Activated T-helper 1 cell treated with anti-CD3 and anti-CD28 coated beads, Interleukin-12 subunit alpha, Interleukin-12 subunit beta, Interleukin-2, Interleukin-4 antibody, amounts not matched to agents 30 ng/mL and 10 ng/mL and 1 ng/mL, durations not matched to agents 14 hours and 24 hours and 36 hours (primary cell): ENCODE measurements around the gene CD34. TPM values are rescaled to one million over a fixed set of nuclear protein-coding genes. Genes with fewer than 3 reads are reported as not detected.

Source experiments
- DNase-seq: peaks from one replicate; pipeline ENCODE4 v3.0.0; 2021; ENCODE audit warnings: low spot score
- H3K27ac Mint-ChIP-seq: one replicate; pipeline ENCODE4 v1.8.0; 2021; ENCODE audit warnings: mild to moderate bottlenecking, mixed read lengths
- H3K27me3 Mint-ChIP-seq: one replicate; pipeline ENCODE4 v1.8.0; 2022; ENCODE audit warnings: mild to moderate bottlenecking, moderate library complexity, mixed read lengths; ENCODE audit not compliant: insufficient read depth
- H3K36me3 Mint-ChIP-seq: one replicate; pipeline ENCODE4 v1.8.0; 2021; ENCODE audit warnings: low read depth, mixed read lengths
- H3K4me1 Mint-ChIP-seq: one replicate; pipeline ENCODE4 v1.8.0; 2021; ENCODE audit warnings: low read depth, mixed read lengths
- H3K4me3 Mint-ChIP-seq: one replicate; pipeline ENCODE4 v1.8.0; 2021; ENCODE audit warnings: mild to moderate bottlenecking, moderate library complexity, mixed read lengths
- H3K9me3 Mint-ChIP-seq: one replicate; pipeline ENCODE4 v1.8.0; 2021; ENCODE audit warnings: mixed read lengths
- intact Hi-C: fragments of 100-400 bp; cut with micrococcal nuclease; formaldehyde crosslinking; loops from one replicate; pipeline ENCODE4 v1.15.1; 2024
- total RNA-seq: library from RNA; stranded (reverse); gene quantifications from 2 replicates; pipeline ENCODE4 v1.2.3, GENCODE V29; 2022

The CD34 gene, protein sequence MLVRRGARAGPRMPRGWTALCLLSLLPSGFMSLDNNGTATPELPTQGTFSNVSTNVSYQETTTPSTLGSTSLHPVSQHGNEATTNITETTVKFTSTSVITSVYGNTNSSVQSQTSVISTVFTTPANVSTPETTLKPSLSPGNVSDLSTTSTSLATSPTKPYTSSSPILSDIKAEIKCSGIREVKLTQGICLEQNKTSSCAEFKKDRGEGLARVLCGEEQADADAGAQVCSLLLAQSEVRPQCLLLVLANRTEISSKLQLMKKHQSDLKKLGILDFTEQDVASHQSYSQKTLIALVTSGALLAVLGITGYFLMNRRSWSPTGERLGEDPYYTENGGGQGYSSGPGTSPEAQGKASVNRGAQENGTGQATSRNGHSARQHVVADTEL
- total RNA-seq, result not detected in 2 replicates

DNA sequence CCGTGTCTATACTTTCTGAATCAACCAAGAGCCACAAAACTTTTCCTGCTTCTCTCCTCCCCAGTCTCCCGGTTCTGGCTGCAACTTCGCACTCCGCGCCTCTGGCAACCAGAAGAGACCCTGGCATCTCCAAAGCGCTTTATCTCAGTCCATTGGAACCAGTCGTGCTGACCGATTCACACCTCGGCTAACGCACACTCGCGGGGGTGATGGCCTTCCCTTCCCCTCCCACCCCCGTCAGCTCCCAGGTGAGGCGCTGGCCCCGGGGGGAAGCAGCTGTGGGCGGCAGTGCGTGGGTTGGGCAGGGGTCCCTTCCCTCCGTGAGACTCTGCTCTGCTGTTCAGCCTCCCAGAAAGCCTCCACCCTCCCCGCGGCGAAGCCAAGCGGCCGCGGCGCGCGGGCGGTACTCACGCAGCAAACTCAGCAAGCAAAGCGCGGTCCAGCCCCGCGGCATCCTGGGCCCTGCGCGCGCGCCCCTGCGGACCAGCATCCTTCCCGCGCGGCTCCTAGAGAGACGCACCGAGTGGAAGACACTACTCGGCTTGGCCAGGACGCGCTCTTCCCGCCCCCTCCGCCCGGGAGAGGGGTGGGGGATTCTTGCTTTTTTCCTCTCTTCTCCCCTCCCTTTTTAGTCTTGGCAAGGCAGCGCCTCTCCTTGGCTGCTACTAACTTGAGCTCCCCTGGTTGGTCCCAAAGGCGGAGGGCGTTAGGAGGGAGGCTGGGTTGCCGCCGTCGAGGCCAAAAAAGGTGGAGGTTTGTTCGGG is at the start of gene CD34:
Gene CD34 (minus strand): TSS at position 535 of the 764 bp plus-strand sequence. CDS start 45 bp downstream, at position 490.
- intact Hi-C loops, result no loop called here
- Mint-ChIP-seq H3K4me3 (peak within 1 kb of the TSS; percentile 40), H3K9me3 (no peaks in the 10 kb centered on the region), H3K36me3 (no peaks in the 10 kb centered on the region), H3K27ac (no peak within 1 kb of the TSS), H3K27me3 (peaks cover 66% of the 10 kb centered on the region), H3K4me1 (peaks cover 19% of the 10 kb centered on the region)
- no peak for DNase-seq

DNA sequence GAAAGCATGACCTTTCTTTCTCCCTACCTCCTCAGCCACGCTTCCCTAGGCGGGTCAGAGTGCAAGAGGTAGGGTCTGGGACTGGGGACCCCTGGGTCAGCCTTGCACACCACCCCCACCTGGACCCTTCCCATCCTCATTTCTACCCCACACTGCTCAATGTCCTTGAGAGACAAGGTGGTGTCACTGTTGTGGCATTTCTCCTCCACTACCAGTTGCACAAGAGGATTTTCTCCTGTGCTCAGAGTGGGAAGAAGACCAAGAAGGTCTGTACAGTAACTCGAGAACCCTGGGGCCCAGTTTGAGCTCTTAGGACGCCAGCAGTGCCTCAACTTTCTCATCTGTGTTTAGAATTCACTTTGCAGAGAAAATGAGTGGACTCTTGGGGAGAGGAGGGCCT is 49.4 kb upstream of the CD34 start:
- H3K4me3 Mint-ChIP-seq, result no peak overlapping the region
- no peaks in the 10 kb centered on the region for H3K9me3 Mint-ChIP-seq

DNA sequence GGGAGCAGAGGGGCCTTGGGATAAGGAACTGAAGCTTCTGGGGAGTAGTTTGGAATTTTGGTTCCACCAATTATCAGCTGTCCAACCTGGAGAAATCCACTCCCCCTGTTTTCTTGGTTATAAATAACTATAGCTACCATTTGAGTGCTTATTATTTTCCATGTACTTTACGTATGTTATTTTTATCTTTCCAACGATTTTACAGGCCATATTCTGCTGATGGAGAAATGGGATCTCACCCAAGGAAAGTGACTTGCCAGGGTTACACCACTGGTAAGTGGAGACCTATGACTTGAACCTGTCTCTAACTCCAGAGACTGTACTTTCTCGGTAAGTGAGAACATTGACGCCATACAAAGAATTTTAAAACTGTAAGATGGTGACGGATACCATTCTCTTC is 49.0 kb upstream of the CD34 start:
- intact Hi-C loops, result loop anchor here (10.0 kb wide), 1 partner anchor 265 kb away; no protein-coding TSS in a partner anchor
- Mint-ChIP-seq H3K27me3 (peaks cover 49% of the 10 kb centered on the region), H3K4me1 (peaks cover 11% of the 10 kb centered on the region), H3K9me3 (no peaks in the 10 kb centered on the region), H3K36me3 (no peaks in the 10 kb centered on the region), H3K4me3 (no peak overlapping the region), H3K27ac (no peak overlapping the region)
- no peak for DNase-seq

More for the DNA sequence above, 49.4 kb upstream of the CD34 start:
- Mint-ChIP-seq H3K36me3 (no peaks in the 10 kb centered on the region), H3K27ac (no peak overlapping the region), H3K4me1 (peaks cover 11% of the 10 kb centered on the region), H3K27me3 (peaks cover 47% of the 10 kb centered on the region)
- no peak for DNase-seq
- intact Hi-C loops, result loop anchor here (10.0 kb wide), 1 partner anchor 266 kb away; no protein-coding TSS in a partner anchor

DNA sequence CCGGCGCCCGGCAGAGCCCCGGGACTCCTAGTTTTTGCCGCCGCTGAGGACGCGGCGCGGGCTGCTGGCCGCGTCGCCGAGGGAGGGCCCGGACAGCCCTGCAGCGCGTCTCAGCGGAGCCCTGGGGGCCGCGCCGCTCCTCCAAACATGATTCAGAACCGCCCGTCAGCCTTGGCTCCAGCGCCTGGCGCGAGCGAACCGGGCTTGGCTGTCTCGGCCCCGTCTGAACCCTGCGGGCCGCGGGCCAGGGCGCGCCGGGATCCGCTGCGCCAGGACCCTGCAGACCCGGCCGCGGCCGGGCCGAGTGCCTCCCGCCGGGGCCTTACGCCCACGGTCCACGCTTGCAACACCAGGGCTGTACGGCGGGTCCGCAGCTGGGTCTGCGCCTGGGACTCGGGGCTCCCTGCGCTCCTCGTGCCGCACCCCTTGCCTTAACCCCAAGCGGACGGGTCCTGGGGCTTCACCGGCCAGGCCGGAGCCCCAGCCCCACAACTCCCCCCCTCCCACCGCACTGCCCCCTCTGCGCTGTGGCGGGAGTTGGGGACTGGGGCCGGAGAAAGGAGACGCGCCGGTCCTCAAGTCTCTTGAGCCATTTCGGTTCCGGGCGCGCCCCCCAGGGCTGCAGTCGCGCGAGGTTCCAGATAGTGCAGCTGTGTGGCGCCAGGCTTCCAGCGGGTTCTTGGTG is 48.4 kb upstream of the CD34 start:
- no peaks in the 10 kb centered on the region for H3K36me3 Mint-ChIP-seq
- H3K4me3 Mint-ChIP-seq, result peak overlapping the region; percentile 65
- DNase-seq, result no peak
- peaks cover 51% of the 10 kb centered on the region for H3K27me3 Mint-ChIP-seq
- H3K27ac Mint-ChIP-seq, result no peak overlapping the region
- intact Hi-C loops, result no loop called here
- H3K9me3 Mint-ChIP-seq, result no peaks in the 10 kb centered on the region
- H3K4me1 Mint-ChIP-seq, result peaks cover 11% of the 10 kb centered on the region

DNA sequence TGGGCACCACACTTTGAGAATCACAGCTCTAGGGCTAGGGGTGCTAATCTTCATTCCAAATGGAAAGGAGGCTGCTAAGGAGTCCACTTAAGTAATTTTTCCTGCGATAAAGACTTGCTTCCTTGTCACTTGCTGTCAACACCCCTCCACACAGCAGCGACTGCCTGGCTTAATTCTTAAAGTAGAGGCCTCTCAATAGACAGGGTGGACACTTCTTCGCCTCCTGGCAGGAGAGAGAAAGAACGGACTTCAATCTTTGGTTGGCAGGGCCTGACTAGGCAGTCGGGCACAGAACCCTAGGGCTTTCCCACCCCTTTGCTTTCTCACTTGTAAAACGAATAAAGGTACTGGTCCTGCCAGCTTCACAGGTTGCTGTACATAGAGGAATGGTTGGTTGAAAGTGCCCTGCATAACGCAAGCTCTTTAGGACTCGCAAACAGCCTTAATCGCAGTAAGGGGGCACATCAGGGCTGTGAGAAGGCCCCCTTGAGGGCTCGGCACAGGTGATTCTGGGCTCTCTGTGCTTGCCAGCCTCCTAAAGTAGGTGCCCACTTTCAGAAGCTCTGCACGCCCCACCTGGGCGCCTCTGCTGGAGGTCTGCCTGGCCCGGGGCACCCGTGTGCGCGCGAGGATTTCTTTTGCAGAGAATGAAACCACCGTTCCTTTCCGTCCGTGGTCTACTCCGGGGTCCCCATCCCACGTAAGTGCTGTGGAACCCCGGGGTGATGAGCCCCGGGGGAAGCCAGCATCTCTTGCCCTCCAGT is 47.6 kb upstream of the CD34 start:
- Mint-ChIP-seq H3K4me1 (peaks cover 11% of the 10 kb centered on the region), H3K27ac (no peak overlapping the region), H3K9me3 (no peaks in the 10 kb centered on the region), H3K4me3 (peak overlapping the region; percentile 29), H3K27me3 (peaks cover 51% of the 10 kb centered on the region), H3K36me3 (no peaks in the 10 kb centered on the region)
- intact Hi-C loops, result no loop called here
- no peak for DNase-seq

DNA sequence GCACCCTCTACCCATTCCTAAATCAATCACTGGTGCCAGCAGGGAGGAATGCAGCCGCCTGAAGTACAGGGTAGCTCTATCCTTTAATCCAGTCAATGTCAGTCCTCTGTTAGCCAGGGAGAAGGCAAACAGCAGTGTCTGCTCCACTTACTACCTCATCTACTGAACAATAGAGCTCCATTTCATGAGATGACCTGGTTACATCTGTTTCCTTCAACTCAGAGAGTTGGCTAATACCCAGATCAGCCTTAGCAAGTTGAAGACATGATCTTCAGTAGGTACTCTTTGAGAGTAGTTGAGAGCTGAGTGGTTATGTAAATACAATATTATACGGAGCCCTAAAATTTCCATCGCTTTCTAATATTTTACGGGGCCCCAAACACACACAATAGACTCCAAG is 46.1 kb upstream of the CD34 start:
- Mint-ChIP-seq H3K4me3 (no peak overlapping the region), H3K36me3 (no peaks in the 10 kb centered on the region), H3K27ac (no peak overlapping the region), H3K27me3 (peaks cover 55% of the 10 kb centered on the region), H3K4me1 (no peaks in the 10 kb centered on the region), H3K9me3 (no peaks in the 10 kb centered on the region)
- no peak for DNase-seq
- intact Hi-C loops, result no loop called here

DNA sequence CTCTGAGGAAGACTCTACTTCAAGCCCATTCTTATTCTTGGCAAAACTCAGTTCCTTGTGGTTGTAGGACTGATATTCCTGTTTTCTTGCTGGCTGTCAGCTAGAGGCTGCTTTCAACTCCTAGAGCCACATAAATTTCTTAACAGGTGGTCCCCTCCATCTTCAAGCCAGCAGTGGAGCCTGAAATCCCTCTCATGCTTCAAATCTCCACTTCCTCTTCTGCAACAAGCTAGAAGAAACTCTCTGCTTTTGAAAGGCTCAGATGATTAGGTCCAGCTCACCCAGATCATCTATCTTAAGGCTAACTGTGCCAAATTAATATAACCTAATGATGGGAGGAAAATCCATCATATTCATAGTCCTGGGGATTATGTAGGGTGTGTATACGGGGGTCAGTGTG is 43.2 kb upstream of the CD34 start:
- Mint-ChIP-seq H3K36me3 (no peaks in the 10 kb centered on the region), H3K4me1 (no peaks in the 10 kb centered on the region), H3K27ac (no peak overlapping the region), H3K9me3 (no peaks in the 10 kb centered on the region), H3K4me3 (no peak overlapping the region), H3K27me3 (peaks cover 32% of the 10 kb centered on the region)
- DNase-seq, result no peak
- intact Hi-C loops, result no loop called here

DNA sequence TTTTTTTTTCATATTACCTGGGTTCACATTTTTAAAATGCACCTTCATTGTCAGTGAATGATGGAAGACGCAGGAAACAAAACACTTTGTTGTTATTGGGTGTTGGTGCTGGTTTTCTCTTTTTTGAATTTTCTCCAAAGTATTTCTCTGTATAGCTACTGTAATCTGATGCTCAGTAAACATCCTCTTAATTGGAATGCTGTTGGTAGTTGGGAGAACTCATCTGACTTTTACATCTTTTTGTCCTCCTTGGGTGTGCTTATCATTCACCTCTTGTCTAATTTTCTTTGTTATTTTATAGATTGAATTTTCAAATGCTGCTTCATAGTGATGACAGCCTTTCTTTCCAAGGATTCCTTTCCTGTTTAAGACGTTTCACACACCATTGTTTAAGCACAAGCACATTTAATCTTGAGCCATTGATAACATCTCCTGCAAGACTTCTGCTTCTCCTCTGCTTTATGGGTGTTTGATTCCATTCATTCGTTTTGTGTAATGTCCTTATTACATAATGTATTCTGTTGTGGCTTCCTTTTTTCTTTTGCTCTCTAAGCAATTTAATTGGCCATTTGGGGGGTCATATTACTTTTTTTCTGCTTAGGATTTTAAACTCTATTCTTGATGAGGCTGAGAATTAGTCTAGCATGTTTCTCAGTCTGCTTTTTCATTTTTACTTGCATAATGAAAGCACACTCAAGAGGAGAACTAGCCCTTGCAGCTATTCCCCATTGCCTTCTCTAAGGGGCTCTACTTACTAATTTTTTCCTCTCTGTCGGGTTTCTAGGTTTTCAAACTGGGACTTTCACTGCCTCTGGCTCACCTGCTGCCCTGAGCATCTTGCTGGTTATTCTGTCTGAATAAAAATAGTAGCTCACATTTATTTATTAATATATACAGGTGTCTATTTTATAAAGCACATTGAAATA is 42.0 kb upstream of the CD34 start:
- Mint-ChIP-seq H3K9me3 (no peaks in the 10 kb centered on the region), H3K4me1 (no peaks in the 10 kb centered on the region), H3K36me3 (no peaks in the 10 kb centered on the region), H3K27me3 (peaks cover 24% of the 10 kb centered on the region), H3K27ac (no peak overlapping the region), H3K4me3 (no peak overlapping the region)
- intact Hi-C loops, result no loop called here
- DNase-seq, result no peak

DNA sequence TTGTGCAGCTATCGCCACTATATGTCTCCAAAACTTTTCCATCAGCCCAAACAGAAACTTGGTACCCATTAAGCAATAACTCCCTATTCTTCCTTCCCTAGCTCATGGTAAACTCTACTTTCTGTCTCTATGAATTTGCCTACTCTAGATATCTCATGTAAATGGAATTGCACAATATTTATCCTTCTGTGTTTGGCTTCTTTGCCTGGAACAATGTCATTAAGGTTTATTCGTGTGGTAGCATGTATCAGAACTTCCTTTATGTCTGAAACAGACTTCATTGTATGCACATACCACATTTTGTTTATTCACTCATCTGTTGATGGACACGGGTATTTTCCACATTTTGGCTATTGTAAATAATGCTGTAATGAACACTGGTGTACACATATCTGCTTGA is 40.7 kb upstream of the CD34 start:
- H3K27ac Mint-ChIP-seq, result no peak overlapping the region
- intact Hi-C loops, result no loop called here
- peaks cover 17% of the 10 kb centered on the region for H3K27me3 Mint-ChIP-seq
- DNase-seq, result no peak
- no peaks in the 10 kb centered on the region for H3K4me1 Mint-ChIP-seq
- H3K4me3 Mint-ChIP-seq, result no peak overlapping the region
- no peaks in the 10 kb centered on the region for H3K9me3 Mint-ChIP-seq
- H3K36me3 Mint-ChIP-seq, result no peaks in the 10 kb centered on the region

DNA sequence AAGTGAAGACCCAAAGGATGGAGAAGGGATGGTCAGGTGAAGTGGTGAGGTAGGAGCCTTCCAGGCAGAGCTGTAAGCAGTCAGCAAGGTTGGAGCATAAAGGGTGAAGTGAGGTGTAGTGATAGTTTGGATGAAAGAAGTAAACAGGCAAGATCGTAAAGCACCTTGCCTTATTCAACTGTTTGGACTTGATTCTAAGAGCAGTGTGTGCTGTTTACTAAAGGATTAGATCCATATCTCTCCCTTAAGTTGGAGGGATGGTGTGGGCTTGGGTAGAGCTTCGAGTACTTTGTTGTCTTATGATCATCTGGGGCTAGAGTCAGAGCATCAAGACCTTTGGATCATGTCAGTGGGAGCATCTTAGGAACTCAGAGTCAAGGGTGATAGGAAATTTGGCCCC is 39.8 kb upstream of the CD34 start:
- Mint-ChIP-seq H3K4me1 (no peaks in the 10 kb centered on the region), H3K36me3 (no peaks in the 10 kb centered on the region), H3K27ac (no peak overlapping the region), H3K4me3 (no peak overlapping the region), H3K27me3 (peaks cover 17% of the 10 kb centered on the region), H3K9me3 (no peaks in the 10 kb centered on the region)
- intact Hi-C loops, result no loop called here
- no peak for DNase-seq

DNA sequence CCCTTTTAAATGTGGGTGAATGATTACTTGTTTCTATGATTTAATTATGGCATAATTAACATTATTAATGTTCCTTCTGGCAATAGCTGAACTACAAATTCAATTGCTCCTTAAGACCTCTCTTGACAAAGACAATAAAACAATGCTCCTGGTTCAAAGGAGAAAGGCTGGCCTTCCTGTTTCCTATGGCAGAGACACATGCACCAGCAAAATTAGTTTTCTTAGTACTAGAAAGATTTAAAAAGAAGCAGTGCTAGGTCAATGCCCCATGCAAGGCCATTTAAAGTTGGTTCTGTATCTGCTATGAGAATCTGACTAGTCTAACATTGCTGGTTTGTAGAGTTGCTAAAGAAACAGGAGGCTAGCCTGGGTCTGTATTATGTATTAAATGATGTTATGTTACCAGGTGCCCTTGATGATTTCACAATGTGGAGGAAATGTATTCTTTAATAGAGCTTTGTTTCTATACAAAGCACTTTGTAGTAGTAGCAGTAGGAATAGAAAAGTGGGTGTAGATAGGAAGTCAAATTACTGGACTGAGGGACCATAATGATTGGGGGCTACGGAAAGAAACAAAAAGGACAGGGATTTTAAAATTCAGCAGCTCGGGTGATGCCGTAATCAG is 38.8 kb upstream of the CD34 start:
- H3K36me3 Mint-ChIP-seq, result no peaks in the 10 kb centered on the region
- no peak for DNase-seq
- H3K4me3 Mint-ChIP-seq, result no peak overlapping the region
- peaks cover 10% of the 10 kb centered on the region for H3K27me3 Mint-ChIP-seq
- no peak overlapping the region for H3K27ac Mint-ChIP-seq
- no peaks in the 10 kb centered on the region for H3K9me3 Mint-ChIP-seq
- H3K4me1 Mint-ChIP-seq, result no peaks in the 10 kb centered on the region
- intact Hi-C loops, result no loop called here
